Measurements from ENCODE around the gene EEFSEC.

EEFSEC gene

GRCh38 chr3:128294999-128295468 lies 141.8 kb downstream of the EEFSEC start:
- Histone ChIP-seq H3K27me3 (replicated peaks; ENCODE audit: control insufficient read depth, insufficient read depth, low read length) (no peaks in the 10 kb centered on the region), H3K36me3 (ENCODE audit: control insufficient read depth, insufficient read depth, low read length) (no peaks in the 10 kb centered on the region)
- no peak for TF ChIP-seq CTCF (IDR thresholded peaks at IDR 0.05; ENCODE audit: insufficient read depth, low read length, poor library complexity, severe bottlenecking)

GRCh38 chr3:128296469-128297251 lies 143.4 kb downstream of the EEFSEC start:
- no peak for DNase-seq (ENCODE audit: extremely low read depth, insufficient read length)
- no peaks in the 10 kb centered on the region for H3K27me3 ChIP-seq (replicated peaks; ENCODE audit: control insufficient read depth, insufficient read depth, low read length)
- H3K4me3 ChIP-seq (replicated peaks; ENCODE audit: low read depth, low read length) = no peak overlapping the region
- no peak for TF ChIP-seq CTCF (IDR thresholded peaks at IDR 0.05; ENCODE audit: insufficient read depth, low read length, poor library complexity, severe bottlenecking)
- no peaks in the 10 kb centered on the region for H3K36me3 ChIP-seq (ENCODE audit: control insufficient read depth, insufficient read depth, low read length)

More at GRCh38 chr3:128294999-128295468, 141.8 kb downstream of the EEFSEC start:
- no peak for DNase-seq (ENCODE audit: extremely low read depth, insufficient read length)
- no peak overlapping the region for H3K4me3 ChIP-seq (replicated peaks; ENCODE audit: low read depth, low read length)

- no peak overlapping the region for H3K4me3 ChIP-seq (replicated peaks; ENCODE audit: low read depth, low read length)
- TF ChIP-seq CTCF (IDR thresholded peaks at IDR 0.05; ENCODE audit: insufficient read depth, low read length, poor library complexity, severe bottlenecking) = no peak
- H3K36me3 ChIP-seq (ENCODE audit: control insufficient read depth, insufficient read depth, low read length) = no peaks in the 10 kb centered on the region
- DNase-seq (ENCODE audit: extremely low read depth, insufficient read length) = no peak
- H3K27me3 ChIP-seq (replicated peaks; ENCODE audit: control insufficient read depth, insufficient read depth, low read length) = no peaks in the 10 kb centered on the region
Measured at GRCh38 chr3:128297401-128298138, 144.3 kb downstream of the EEFSEC start.

GRCh38 chr3:128301186-128302023 lies 148.1 kb downstream of the EEFSEC start:
- no peaks in the 10 kb centered on the region for H3K36me3 ChIP-seq (ENCODE audit: control insufficient read depth, insufficient read depth, low read length)
- no peak for TF ChIP-seq CTCF (IDR thresholded peaks at IDR 0.05; ENCODE audit: insufficient read depth, low read length, poor library complexity, severe bottlenecking)
- no peak overlapping the region for H3K4me3 ChIP-seq (replicated peaks; ENCODE audit: low read depth, low read length)
- no peaks in the 10 kb centered on the region for H3K27me3 ChIP-seq (replicated peaks; ENCODE audit: control insufficient read depth, insufficient read depth, low read length)
- DNase-seq (ENCODE audit: extremely low read depth, insufficient read length) = no peak

GRCh38 chr3:128306481-128306880 lies 153.2 kb downstream of the EEFSEC start:
- peaks cover 2% of the 10 kb centered on the region; the same call in 1 of the 2 replicates for H3K36me3 ChIP-seq (ENCODE audit: control insufficient read depth, insufficient read depth, low read length)
- no peak for DNase-seq (ENCODE audit: extremely low read depth, insufficient read length)
- no peak overlapping the region for H3K4me3 ChIP-seq (replicated peaks; ENCODE audit: low read depth, low read length)
- no peak for TF ChIP-seq CTCF (IDR thresholded peaks at IDR 0.05; ENCODE audit: insufficient read depth, low read length, poor library complexity, severe bottlenecking)
- no peaks in the 10 kb centered on the region for H3K27me3 ChIP-seq (replicated peaks; ENCODE audit: control insufficient read depth, insufficient read depth, low read length)
